ENCODE data around the gene IL1RAPL2. TPM values are rescaled to one million over a fixed set of nuclear protein-coding genes. Genes with fewer than 3 reads are reported as not detected.

The IL1RAPL2 gene
- total and polyA plus RNA-seq, 2 of the 4 experiments (the other 2 are of a cell fraction) = 0.03 TPM; not detected in 1

DNA sequence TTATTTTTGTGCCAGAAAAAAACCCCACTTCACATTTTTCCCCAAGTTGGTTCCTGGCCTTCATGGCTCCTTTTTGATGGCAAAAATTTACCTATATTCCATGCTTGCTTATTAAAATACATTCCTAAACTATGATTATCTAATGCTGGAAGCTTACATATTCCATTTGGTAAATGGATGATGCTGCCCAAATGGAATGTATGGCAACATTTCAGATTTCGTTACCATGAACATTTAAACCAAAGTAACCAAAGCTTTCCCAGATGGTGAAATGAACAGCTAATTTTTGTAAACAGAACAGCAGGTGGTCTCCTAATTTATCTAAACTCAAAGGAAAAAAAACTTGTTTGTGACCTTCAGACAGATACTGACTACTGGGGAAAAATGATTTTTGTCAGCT is 765.2 kb downstream of the IL1RAPL2 start:
- Histone ChIP-seq H3K4ac (ENCODE audit: low read depth, low read length) (no peak overlapping the region), H3K27me3 (ENCODE audit: control insufficient read depth, insufficient read depth, low read length) (no peaks in the 10 kb centered on the region), H3K36me3 (ENCODE audit: control insufficient read depth, insufficient read depth, low read length) (no peaks in the 10 kb centered on the region), H2AK9ac (replicated peaks; ENCODE audit: low read depth, low read length, poor library complexity) (no peak overlapping the region), H3K14ac (replicated peaks; ENCODE audit: low read depth, low read length) (no peak overlapping the region), H3K23ac (ENCODE audit: low read depth, low read length) (no peak overlapping the region), H3K79me1 (ENCODE audit: low read depth in 1 of 2, low read length in 2 of 2) (no peaks in the 10 kb centered on the region), H3K56ac (ENCODE audit: extremely low read depth, insufficient read depth, low read length) (no peak overlapping the region), H2AFZ (replicated peaks; ENCODE audit: low read length, poor library complexity) (no peak overlapping the region), H2BK20ac (ENCODE audit: low read depth, low read length) (no peak overlapping the region), H3K4me1 (ENCODE audit: control insufficient read depth, insufficient read depth, low read length) (no peaks in the 10 kb centered on the region), H2BK120ac (ENCODE audit: low read depth, low read length) (no peak overlapping the region), H3K9ac (ENCODE audit: low read depth, low read length) (no peak overlapping the region), H3K9me3 (ENCODE audit: control insufficient read depth, insufficient read depth, low read length) (no peaks in the 10 kb centered on the region), H3K27ac (ENCODE audit: insufficient read depth, low read length) (no peak overlapping the region), H2BK15ac (ENCODE audit: low read depth, low read length) (no peak overlapping the region), H3K9me1 (ENCODE audit: insufficient read depth, low read length) (no peaks in the 10 kb centered on the region), H4K8ac (ENCODE audit: low read depth in 2 of 2, low read length in 2 of 2) (no peak overlapping the region), H3K18ac (ENCODE audit: low read depth, low read length) (no peak overlapping the region), H4K5ac (ENCODE audit: low read depth, low read length) (no peak overlapping the region), H2AK5ac (ENCODE audit: low read depth, low read length) (no peak overlapping the region), H3K4me3 (ENCODE audit: insufficient read depth, low read depth, low read length) (no peak overlapping the region), H3K4me2 (ENCODE audit: low read depth, low read length) (no peak overlapping the region), H4K20me1 (ENCODE audit: insufficient read depth, low read length) (no peaks in the 10 kb centered on the region), H4K91ac (ENCODE audit: insufficient read depth, low read depth, low read length) (no peak overlapping the region), H2BK5ac (ENCODE audit: low read depth, low read length, poor library complexity, severe bottlenecking) (no peak overlapping the region)
- ChIA-PET CTCF (no interaction called here), POLR2A (ENCODE audit: unreplicated experiment) (no interaction called here)
- in situ Hi-C loops (cut with MboI; ENCODE audit: low sequenced_read_pairs) = no loop called here
- ATAC-seq (ENCODE audit: low read depth) (no peak), DNase-seq (peak; percentile 52)
- TF ChIP-seq, protein P1, sequence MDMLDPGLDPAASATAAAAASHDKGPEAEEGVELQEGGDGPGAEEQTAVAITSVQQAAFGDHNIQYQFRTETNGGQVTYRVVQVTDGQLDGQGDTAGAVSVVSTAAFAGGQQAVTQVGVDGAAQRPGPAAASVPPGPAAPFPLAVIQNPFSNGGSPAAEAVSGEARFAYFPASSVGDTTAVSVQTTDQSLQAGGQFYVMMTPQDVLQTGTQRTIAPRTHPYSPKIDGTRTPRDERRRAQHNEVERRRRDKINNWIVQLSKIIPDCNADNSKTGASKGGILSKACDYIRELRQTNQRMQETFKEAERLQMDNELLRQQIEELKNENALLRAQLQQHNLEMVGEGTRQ (IDR thresholded peaks at IDR 0.05; ENCODE audit: low read depth, low read length) = no peak
- TF ChIP-seq CHD1 (IDR thresholded peaks at IDR 0.05; ENCODE audit: low read depth, low read length) = no peak
- TF ChIP-seq CEBPB (IDR thresholded peaks at IDR 0.05; ENCODE audit: low read depth, low read length) = no peak
- TF ChIP-seq BHLHE40 (IDR thresholded peaks at IDR 0.05; ENCODE audit: low read depth, low read length) = no peak
- TF ChIP-seq POLR2A (IDR thresholded peaks at IDR 0.05; ENCODE audit: low read depth, low read length) = no peak
- TF ChIP-seq SMC3 (IDR thresholded peaks at IDR 0.05; ENCODE audit: low read depth, low read length) = no peak
- TF ChIP-seq FOS (IDR thresholded peaks at IDR 0.05; ENCODE audit: low read depth, low read length) = no peak
- no peak for TF ChIP-seq MAFK (IDR thresholded peaks at IDR 0.05; ENCODE audit: low read depth, low read length)
- TF ChIP-seq MXI1 (IDR thresholded peaks at IDR 0.05; ENCODE audit: borderline replicate concordance, low read depth, low read length) = no peak
- TF ChIP-seq RAD21 (IDR thresholded peaks at IDR 0.05; ENCODE audit: low read length) = no peak
- intact Hi-C loops (cut with micrococcal nuclease) = no loop called here
- no TSS peak for BruUV-seq (replicated peaks)
- no CpG with 5 or more reads among the region's 1 CpG for WGBS, 2 experiments (ENCODE audit: extremely low coverage in 2 of 2, insufficient read length in 1 of 2)
- dilution Hi-C loops (cut with HindIII; ENCODE audit: low sequenced_read_pairs, unreplicated experiment) = no loop called here
